Transverse colon (tissue), 4 donors: Measurements from ENCODE around the gene ZNF619.

ENCODE experiments used
- CTCF ChIP-seq, 5 experiments: fragments of 200-600 bp in 3 of 5; fragments of 450-650 bp in 2 of 5; sonication (generic) in 3 of 5; IDR thresholded peaks; 1 replicate in 2 of 5; 2 replicates in 3 of 5; pipeline ENCODE4 v1.5.1; 2016 to 2017; ENCODE audit warnings: antibody characterized with exemption in 5 of 5, inconsistent platforms in 3 of 5, mild to moderate bottlenecking in 2 of 5, moderate library complexity in 1 of 5
- EP300 ChIP-seq: sonication (generic); formaldehyde crosslinking; IDR thresholded peaks from one replicate; pipeline ENCODE4 v1.6.1; 2017; ENCODE audit warnings: antibody characterized with exemption, low read depth
- POLR2AphosphoS5 ChIP-seq, 3 donors: sonication (generic); formaldehyde crosslinking; IDR thresholded peaks; one replicate each; pipeline ENCODE4 v1.6.1; 2016; ENCODE audit warnings: antibody characterized with exemption in 3 of 3

GRCh38 chr3:40502034-40502433 is 25.1 kb downstream of the ZNF619 start:
- TF ChIP-seq EP300 (no peak), CTCF (IDR thresholded peaks at IDR 0.05) (no peak), POLR2AphosphoS5 (IDR thresholded peaks at IDR 0.05) (no peak)
